Activated T-helper 1 cell treated with anti-CD3 and anti-CD28 coated beads, Interleukin-2, amount 50 U/mL, for 16 hours (primary cell): ENCODE results near the gene ARMC3.
A peak's percentile ranks its signal among the peaks of the same experiment; 100 is the strongest.
"Not testable (repeated sequence)": the region's sequence is repeated elsewhere in the genome, so short reads cannot be mapped to it uniquely, and the experiment has no call there.

Experiments
- DNase-seq, 2 donors: peaks; one replicate each; pipeline ENCODE4 v3.0.0-alpha.2; 2020; ENCODE audit warnings: low read depth in 1 of 2, low spot score in 1 of 2

The ARMC3 gene, protein sequence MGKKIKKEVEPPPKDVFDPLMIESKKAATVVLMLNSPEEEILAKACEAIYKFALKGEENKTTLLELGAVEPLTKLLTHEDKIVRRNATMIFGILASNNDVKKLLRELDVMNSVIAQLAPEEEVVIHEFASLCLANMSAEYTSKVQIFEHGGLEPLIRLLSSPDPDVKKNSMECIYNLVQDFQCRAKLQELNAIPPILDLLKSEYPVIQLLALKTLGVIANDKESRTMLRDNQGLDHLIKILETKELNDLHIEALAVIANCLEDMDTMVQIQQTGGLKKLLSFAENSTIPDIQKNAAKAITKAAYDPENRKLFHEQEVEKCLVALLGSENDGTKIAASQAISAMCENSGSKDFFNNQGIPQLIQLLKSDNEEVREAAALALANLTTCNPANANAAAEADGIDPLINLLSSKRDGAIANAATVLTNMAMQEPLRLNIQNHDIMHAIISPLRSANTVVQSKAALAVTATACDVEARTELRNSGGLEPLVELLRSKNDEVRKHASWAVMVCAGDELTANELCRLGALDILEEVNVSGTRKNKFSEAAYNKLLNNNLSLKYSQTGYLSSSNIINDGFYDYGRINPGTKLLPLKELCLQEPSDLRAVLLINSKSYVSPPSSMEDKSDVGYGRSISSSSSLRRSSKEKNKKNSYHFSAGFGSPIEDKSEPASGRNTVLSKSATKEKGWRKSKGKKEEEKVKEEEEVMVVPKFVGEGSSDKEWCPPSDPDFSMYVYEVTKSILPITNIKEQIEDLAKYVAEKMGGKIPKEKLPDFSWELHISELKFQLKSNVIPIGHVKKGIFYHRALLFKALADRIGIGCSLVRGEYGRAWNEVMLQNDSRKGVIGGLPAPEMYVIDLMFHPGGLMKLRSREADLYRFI

GRCh38 chr10:22927661-22928403 is at the start of gene ARMC3:
Gene ARMC3 (plus strand): TSS chr10:22928053. CDS start chr10:22931997, 3,944 bp downstream.
- peak; percentile 15 to 41 for DNase-seq

GRCh38 chr10:22891797-22892196 is 36.1 kb upstream of the ARMC3 start:
- DNase-seq = no peak

DNA sequence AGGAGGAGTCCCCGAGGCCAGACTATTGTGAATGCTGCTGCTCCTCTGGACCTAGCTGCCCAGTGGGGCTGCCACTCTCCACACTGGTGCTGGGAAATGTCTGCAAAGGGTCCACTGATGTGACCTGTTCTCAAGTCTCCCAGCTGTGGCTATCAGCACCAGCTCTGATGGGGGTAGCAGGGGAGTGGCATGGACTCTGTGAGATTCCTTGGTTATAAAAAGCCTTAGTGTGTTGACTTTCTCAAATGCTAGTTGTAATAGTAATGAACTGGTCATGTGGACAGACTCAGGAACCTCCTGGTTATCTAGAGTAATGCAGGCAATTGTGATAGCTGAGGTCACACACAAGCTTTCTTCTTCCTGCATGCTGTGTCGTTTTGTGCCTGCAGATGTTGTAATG is 34.1 kb upstream of the ARMC3 start:
- DNase-seq = no peak

DNA sequence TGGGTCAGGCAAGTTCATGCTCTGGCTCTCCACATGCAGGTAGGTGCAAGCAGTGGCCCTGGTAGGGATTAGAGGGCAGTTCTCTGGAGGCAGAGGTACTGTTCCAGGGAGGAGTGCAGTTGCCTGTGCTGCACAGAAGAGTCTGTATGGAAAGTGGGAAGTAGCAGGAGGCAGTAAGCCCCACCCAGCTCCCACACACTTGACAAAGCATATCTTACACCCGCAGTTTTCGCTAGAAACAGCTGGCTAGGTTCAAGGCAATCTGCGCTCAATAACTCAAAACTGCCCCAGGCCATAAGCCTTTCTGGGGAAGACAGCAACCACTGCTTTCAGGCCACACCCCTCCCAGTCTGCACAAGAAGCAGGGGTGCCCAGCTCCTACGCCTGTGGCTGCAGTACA is 33.1 kb upstream of the ARMC3 start:
- DNase-seq = no peak

DNA sequence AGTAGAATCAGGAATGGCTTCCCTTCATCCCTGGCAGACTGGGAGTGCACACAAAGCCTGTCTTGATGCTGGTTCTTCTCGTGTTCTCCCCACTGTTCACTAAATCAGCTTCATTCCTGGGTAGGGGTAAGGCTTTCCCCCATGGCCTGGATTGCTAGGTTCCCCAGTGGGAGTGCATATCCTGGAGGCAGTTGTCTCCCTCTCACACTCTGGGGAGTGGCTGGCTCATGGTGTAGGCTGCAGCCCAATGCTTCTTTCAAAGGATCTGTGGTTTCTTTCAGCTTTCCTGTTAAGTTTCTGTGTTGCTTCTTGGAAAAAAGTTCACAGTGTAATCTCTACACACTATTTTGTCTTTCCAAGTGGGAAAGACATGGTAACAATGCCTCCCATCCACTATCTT is 32.6 kb upstream of the ARMC3 start:
- DNase-seq = no peak

DNA sequence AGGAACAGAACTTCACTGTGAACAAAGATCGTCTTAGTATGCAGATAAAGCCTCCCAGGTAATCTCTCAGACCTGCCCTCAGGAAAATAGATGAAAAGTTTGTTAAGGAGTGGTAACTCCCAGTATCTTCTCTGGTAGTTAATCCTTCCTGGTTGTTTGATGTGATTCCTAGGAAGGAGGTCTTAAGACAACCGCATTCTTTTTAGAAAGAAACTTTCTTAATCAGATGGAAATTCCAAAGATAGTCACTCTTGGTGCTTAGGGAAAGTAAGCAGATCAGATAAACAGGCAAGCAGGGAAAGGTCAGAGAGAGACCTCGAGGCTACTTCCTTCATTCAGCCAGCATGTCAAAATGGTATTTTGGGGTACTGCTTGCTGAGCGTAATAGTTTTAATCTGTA is 30.5 kb upstream of the ARMC3 start:
- no peak for DNase-seq

- DNase-seq = no peak
These were observed 28.5 kb upstream of the ARMC3 start for GRCh38 chr10:22899307-22899706.

GRCh38 chr10:22899775-22900174 is 28.1 kb upstream of the ARMC3 start:
- DNase-seq = no peak

- no peak for DNase-seq
These were observed 26.8 kb upstream of the ARMC3 start for GRCh38 chr10:22900841-22901601.

DNA sequence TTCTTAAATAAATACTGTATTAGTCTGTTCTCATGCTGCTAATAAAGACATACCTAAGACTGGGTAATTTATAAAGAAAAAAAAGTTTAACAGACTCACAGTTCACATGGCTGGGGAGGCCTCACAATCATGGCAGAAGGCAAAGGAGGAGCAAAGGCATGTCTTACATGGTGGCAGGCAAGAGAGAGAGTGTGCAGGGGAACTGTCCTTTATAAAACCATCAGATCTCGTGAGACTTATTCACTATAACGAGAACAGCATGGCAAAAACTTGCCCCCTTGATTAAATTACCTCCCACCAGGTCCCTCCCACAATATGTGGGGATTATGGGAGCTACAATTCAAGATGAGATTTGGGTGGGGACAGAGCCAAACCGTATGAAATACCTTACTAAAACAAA is 25.7 kb upstream of the ARMC3 start:
- not testable (repeated sequence) for DNase-seq

- no peak for DNase-seq
These were observed 24.2 kb upstream of the ARMC3 start for GRCh38 chr10:22903694-22904093.

GRCh38 chr10:22906767-22907166 is 21.1 kb upstream of the ARMC3 start:
- no peak for DNase-seq

DNA sequence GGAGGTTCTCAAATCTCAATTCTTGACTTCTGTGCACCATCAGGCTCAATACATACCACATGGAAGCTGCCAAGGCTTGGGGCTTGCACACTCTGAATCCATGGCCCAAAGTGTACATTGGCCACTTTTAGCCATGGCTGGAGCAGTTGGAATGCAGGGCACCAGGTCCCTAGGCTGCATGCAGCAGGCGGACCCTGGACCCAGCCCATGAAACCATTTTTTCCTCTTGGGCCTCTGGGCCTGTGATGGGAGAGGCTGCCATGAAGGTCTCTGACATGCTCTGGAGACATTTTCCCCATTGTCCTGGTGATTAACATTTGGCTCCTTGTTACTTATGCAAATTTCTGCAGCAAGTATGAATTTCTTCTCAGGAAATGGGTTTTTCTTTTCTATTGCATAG is 19.0 kb upstream of the ARMC3 start:
- no peak for DNase-seq

GRCh38 chr10:22909673-22910072 is 18.2 kb upstream of the ARMC3 start:
- DNase-seq = not testable (repeated sequence)

DNA sequence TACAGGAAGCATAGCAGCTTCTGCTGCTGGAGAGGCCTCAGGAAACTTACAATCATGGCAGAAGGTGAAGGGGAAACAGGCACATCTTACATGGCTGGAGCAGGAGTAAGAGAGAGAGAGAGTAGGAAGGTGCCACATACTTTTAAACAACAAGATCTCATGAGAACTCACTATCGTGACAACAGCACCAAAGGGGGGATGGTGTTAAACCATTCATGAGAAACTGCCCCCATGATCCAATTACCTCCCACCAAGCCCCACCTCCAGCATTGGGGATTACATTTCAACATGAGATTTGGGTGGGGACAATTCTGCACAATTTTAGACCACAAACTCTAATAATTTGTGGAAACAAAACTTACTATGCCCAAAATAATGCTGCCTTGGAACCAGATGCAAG is 16.8 kb upstream of the ARMC3 start:
- no peak for DNase-seq

GRCh38 chr10:22911889-22912762 is 15.7 kb upstream of the ARMC3 start:
- no peak for DNase-seq

GRCh38 chr10:22912763-22913384 is 15.0 kb upstream of the ARMC3 start:
- no peak for DNase-seq

- no peak for DNase-seq
These were observed 14.3 kb upstream of the ARMC3 start for GRCh38 chr10:22913474-22914092.

- DNase-seq = no peak
These were observed 12.5 kb upstream of the ARMC3 start for GRCh38 chr10:22915314-22915713.
